ENCODE results near the gene PRPSAP2.
"Not testable (repeated sequence)": the region's sequence is repeated elsewhere in the genome, so short reads cannot be mapped to it uniquely, and the experiment has no call there.

The PRPSAP2 gene

GRCh38 chr17:18950346-18950745 lies 92.4 kb downstream of the PRPSAP2 start:
- Mint-ChIP-seq H3K27ac (no peak overlapping the region), H3K9me3 (no peaks in the 10 kb centered on the region), H3K4me1 (peaks cover 25% of the 10 kb centered on the region), H3K4me3 (no peak overlapping the region), H3K27me3 (no peaks in the 10 kb centered on the region)
- ATAC-seq (no peak), DNase-seq (no peak)

GRCh38 chr17:18950944-18951905 lies 93.3 kb downstream of the PRPSAP2 start:
- ATAC-seq (no peak), DNase-seq (no peak)
- Mint-ChIP-seq H3K27ac (no peak overlapping the region), H3K4me3 (no peak overlapping the region), H3K4me1 (peaks cover 28% of the 10 kb centered on the region), H3K27me3 (no peaks in the 10 kb centered on the region), H3K9me3 (no peaks in the 10 kb centered on the region)

DNA sequence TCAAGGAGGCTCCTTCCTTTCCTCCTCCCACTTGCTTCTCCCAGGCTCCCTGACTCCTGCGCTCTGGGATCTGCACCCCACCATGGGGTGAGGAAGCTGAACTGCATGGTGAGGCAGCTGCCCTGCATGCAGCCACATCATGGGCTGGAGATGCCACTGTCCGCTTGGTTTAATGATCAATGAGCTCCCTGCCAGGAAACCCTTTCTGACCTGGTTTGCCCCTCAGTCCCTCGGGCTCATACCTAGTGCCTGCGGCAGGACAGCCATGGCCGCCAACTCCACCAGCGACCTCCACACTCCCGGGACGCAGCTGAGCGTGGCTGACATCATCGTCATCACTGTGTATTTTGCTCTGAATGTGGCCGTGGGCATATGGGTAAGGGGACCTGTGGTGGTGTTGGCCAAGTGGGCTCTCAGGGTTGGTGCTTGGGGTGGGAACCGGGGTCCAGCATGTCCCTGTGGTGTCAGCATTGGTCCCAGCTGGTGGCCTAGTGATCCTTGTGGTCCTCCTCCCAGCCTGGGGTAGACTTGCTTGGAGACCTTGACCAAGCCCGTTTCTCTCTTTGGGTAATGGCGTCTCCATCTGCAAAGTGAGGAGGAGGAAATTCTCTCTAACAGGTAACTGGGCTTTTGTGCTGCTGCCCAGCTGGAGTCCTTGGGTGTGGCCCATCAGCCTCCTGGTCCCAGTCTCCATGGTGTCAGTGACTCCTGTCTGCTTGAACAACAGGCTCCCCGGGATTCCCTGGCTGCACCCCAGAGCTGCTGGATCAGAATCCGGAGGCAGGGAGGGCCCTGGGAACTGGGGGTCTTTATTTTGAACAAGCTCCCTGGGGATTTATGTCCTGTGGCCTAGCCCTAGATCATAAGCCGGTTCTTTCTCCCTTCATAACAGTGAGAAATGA lies 94.3 kb downstream of the PRPSAP2 start, which contains the start of gene SLC5A10:
TSS of gene SLC5A10 (plus strand) at position 225 of the 902 bp plus-strand sequence. CDS start at position 266, 41 bp downstream.
- no peak within 1 kb of the TSS for H3K4me3 Mint-ChIP-seq
- peaks cover 21% of the 10 kb centered on the region for H3K4me1 Mint-ChIP-seq
- no peaks in the 10 kb centered on the region for H3K27me3 Mint-ChIP-seq
- H3K9me3 Mint-ChIP-seq = no peaks in the 10 kb centered on the region
- DNase-seq (no peak), ATAC-seq (no peak)
- no peak within 1 kb of the TSS for H3K27ac Mint-ChIP-seq

- Mint-ChIP-seq H3K4me3 (no peak overlapping the region), H3K4me1 (peaks cover 21% of the 10 kb centered on the region), H3K27ac (peak overlapping the region in 1 of 2 donors; percentile 71), H3K9me3 (no peaks in the 10 kb centered on the region), H3K27me3 (no peaks in the 10 kb centered on the region)
- ATAC-seq (no peak), DNase-seq (no peak)
Observed at GRCh38 chr17:18953231-18953728, 95.3 kb downstream of the PRPSAP2 start.

DNA sequence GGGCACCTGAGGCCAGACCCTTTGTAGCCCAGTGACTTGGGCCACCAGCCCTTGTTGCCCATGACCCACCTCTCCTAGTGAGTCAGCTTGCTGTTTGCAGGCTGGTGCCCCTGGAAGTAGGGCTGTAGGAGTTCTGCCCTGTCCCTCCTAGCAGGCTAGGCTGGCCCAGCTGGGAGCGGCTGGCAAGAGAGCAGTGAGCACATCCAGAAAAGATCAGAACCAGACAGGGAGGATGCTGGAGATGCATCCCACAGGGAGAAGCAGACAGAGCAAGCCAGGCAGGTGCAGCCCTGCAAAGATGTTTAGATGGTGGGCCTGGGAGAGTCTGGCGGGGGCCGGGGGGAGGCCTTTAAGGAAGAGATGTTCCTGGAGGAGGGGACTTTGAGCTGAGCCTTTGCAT lies 96.4 kb downstream of the PRPSAP2 start:
- peaks cover 30% of the 10 kb centered on the region for H3K4me1 Mint-ChIP-seq
- H3K4me3 Mint-ChIP-seq = no peak overlapping the region
- H3K27me3 Mint-ChIP-seq = no peaks in the 10 kb centered on the region
- peak overlapping the region in 1 of 2 donors; percentile 4 for H3K27ac Mint-ChIP-seq
- DNase-seq (no peak), ATAC-seq (no peak)
- H3K9me3 Mint-ChIP-seq = no peaks in the 10 kb centered on the region

DNA sequence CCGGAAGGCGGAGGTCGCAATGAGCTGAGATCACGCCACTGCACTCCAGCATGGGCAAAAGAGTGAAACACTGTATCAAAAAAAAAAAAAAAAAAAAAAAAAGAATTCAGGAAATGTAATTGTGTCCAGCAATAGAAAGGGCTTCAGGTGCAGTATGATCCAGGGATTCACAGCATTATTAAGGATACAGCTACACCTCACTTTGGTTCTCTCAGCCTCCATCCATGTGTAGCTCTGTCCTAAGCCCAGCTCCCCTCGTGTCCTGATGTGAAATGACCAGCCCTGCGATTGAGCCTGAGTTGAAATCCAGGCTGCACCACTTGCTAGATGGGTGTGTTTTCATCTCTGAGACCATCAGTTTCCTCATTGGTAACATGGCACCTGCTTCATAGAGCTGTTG lies 97.1 kb downstream of the PRPSAP2 start:
- Mint-ChIP-seq H3K27ac (peak overlapping the region in 1 of 2 donors; percentile 85), H3K4me1 (peaks cover 30% of the 10 kb centered on the region), H3K27me3 (no peaks in the 10 kb centered on the region), H3K9me3 (no peaks in the 10 kb centered on the region), H3K4me3 (peak overlapping the region; percentile 63 to 66)
- DNase-seq (no peak), ATAC-seq (no peak)

DNA sequence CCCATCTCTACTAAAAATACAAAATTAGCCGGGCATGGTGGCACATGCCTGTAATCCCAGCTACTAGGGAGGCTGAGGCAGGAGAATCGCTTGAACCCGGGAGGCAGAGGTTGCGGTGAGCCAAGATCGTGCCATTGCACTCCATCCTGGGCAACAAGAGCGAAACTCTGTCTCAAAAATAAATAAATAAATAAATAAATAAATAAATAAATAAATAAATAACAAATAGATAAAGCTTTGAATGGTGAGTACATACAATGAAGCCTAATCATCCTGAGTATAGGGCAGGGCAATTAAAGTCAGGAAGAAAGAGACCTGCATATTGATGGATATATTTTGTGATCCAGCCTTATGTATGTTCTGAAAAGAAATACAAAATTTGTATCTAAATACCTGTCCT lies 98.1 kb downstream of the PRPSAP2 start:
- H3K27ac Mint-ChIP-seq, H3K9me3 Mint-ChIP-seq, H3K27me3 Mint-ChIP-seq, DNase-seq, H3K4me3 Mint-ChIP-seq, ATAC-seq: not testable (repeated sequence)
- H3K4me1 Mint-ChIP-seq = peaks cover 37% of the 10 kb centered on the region

DNA sequence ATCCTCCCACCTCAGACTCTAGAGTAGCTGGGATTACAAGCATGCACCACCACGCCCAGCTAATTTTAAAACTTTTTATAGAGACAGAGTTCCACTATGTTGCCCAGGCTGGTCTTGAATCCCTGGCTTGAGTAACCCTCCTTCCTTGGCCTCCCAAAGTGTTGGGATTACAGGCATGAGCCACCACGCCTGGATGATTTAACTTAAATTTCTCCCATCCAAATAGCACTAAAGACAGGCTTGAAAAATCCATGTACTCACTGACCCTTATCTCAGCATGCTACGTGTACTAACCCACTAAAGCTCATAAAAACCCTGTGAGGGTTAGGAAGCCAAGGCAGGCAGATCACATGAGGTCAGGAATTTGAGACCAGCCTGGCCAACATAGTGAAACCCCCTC lies 98.7 kb downstream of the PRPSAP2 start:
- no peak for DNase-seq
- no peaks in the 10 kb centered on the region for H3K9me3 Mint-ChIP-seq
- no peak overlapping the region for H3K27ac Mint-ChIP-seq
- peaks cover 42% of the 10 kb centered on the region for H3K4me1 Mint-ChIP-seq
- no peak overlapping the region for H3K4me3 Mint-ChIP-seq
- ATAC-seq = no peak
- no peaks in the 10 kb centered on the region for H3K27me3 Mint-ChIP-seq

DNA sequence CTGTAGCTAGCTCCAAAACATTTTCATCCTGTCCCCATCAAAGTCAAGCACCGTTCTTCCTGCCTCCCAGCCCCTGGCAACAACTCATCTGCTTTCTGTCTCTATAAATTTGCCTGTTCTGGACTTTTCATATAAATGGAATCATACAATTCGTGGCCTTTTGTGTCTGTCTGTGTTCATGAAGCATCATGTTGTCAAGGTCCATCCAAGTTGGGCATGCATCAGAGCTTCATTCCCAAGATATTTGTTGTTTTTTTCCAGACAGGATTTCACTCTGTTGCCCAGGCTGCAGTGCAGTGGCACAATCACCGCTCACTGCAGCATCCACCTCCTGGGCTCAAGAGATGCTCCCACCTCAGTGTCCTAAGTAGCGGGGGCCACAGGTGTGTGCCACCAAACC lies 99.9 kb downstream of the PRPSAP2 start:
- Mint-ChIP-seq H3K27ac (no peak overlapping the region), H3K4me3 (no peak overlapping the region), H3K4me1 (peaks cover 53% of the 10 kb centered on the region), H3K9me3 (no peaks in the 10 kb centered on the region), H3K27me3 (no peaks in the 10 kb centered on the region)
- no peak for ATAC-seq
- no peak for DNase-seq

GRCh38 chr17:18958611-18959010 lies 100.7 kb downstream of the PRPSAP2 start:
- Mint-ChIP-seq H3K9me3 (no peaks in the 10 kb centered on the region), H3K4me1 (peaks cover 57% of the 10 kb centered on the region), H3K27me3 (no peaks in the 10 kb centered on the region), H3K4me3 (no peak overlapping the region), H3K27ac (no peak overlapping the region)
- ATAC-seq (no peak), DNase-seq (no peak)

DNA sequence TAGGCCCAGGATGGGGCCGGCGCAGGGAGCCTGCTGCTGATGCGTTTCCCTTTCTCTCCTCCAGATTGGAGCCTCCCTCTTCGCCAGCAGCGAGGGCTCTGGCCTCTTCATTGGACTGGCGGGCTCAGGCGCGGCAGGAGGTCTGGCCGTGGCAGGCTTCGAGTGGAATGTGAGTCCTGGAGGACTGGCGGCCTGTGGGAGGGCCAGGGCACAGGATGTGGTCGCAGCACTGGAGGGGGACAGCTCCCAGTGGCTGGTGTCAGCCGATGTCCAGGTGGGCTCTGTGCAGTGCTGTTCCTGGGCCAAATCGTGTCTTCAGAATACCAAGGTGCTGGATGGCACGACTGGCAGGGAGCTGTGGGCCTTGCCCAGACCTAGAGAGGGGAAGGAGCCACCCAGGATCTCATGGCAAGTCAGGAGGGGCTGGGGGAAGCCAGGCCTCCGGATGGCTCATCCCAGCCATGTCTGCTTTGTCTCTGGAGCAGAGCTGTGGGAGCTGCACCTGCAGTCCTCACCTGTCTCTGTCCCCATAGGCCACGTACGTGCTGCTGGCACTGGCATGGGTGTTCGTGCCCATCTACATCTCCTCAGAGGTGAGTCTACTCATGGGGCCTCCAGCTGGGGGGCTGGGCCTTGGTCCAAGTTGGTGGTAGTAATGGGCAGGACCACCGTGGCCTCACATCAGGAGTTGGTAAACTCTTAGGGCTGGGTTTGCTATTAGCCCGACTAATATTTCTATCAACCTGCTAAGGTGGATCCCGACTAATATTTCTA lies 101.3 kb downstream of the PRPSAP2 start:
- H3K27me3 Mint-ChIP-seq = no peaks in the 10 kb centered on the region
- ATAC-seq (no peak), DNase-seq (no peak)
- peaks cover 52% of the 10 kb centered on the region for H3K4me1 Mint-ChIP-seq
- peak overlapping the region in 1 of 2 donors; percentile 89 for H3K27ac Mint-ChIP-seq
- no peak overlapping the region for H3K4me3 Mint-ChIP-seq
- no peaks in the 10 kb centered on the region for H3K9me3 Mint-ChIP-seq

DNA sequence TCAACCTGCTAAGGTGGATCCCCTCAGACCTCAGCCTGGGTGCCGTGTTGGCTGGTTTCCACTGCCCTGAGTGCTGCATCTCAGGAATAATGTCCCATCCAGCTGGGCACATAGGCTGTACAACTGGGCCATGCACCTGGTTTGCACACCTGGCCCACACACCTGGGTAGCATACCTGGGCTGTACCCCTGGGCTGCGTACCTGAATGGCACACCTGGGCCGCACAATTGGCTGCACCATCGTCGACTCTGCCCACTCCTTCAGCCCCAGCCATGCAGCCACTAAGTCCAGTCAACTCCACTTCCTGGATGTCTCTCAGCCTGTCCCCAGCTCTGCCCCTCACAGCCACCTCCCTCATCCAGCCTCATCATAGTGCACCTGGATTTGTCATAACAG lies 101.9 kb downstream of the PRPSAP2 start:
- DNase-seq (no peak), ATAC-seq (no peak)
- Mint-ChIP-seq H3K27ac (no peak overlapping the region), H3K27me3 (no peaks in the 10 kb centered on the region), H3K4me1 (peaks cover 46% of the 10 kb centered on the region), H3K9me3 (no peaks in the 10 kb centered on the region), H3K4me3 (no peak overlapping the region)

DNA sequence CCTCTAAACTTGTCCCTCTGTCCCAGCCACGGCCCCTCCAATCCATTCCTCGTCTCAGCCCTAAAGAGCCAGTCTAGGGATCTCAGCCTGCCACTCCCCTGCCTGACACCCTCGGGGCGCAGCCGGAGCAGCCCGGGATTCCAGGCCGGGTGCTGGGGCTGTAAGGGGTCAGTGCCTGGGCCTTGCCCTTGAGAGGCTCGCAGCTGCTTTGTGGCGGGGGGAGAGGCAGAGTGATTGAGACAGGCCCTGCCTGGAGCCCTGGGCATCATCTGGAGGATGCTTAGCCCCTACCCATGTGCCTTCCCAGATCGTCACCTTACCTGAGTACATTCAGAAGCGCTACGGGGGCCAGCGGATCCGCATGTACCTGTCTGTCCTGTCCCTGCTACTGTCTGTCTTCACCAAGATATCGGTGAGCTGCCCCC lies 102.3 kb downstream of the PRPSAP2 start:
- no peak overlapping the region for H3K27ac Mint-ChIP-seq
- DNase-seq (no peak), ATAC-seq (no peak)
- no peak overlapping the region for H3K4me3 Mint-ChIP-seq
- H3K27me3 Mint-ChIP-seq = no peaks in the 10 kb centered on the region
- H3K9me3 Mint-ChIP-seq = no peaks in the 10 kb centered on the region
- H3K4me1 Mint-ChIP-seq = peaks cover 42% of the 10 kb centered on the region

DNA sequence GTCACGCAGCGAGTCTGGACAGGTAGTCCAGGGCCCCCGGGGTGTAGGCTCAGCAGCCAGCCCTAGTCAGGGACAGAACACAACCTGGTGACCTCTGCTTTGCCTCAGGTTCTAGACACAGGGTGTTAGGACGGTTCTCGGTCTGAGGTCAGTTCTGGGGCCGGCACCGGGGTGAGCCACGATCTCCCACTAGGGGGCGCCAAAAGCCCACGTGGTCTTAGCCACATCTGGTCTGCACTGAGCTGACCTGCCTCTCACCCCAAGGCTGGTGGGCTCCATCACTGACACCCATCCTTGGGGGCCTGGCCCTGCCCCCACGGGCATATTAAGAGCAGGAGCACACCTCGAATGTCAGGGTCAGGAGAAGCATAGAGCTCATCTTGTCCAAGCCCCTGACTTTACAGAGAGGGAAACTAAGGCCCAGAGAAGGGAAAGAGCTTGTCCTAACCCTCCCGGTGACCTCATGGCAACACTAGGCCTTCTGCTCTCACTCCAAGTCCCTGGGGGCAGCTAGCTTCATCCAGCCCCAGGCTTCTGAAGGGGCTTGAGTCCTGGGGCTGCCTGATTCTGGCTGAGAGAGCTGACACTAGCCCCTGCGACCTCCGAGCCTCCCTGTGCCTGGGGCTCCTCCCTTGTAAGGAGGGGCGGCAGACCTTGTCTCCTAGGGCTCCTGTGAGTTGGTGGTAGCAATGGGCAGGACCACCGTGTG lies 103.0 kb downstream of the PRPSAP2 start:
- ATAC-seq = peak; percentile 92
- H3K27ac Mint-ChIP-seq = no peak overlapping the region
- no peak overlapping the region for H3K4me3 Mint-ChIP-seq
- H3K4me1 Mint-ChIP-seq = peaks cover 36% of the 10 kb centered on the region
- DNase-seq = peak; percentile 80
- no peaks in the 10 kb centered on the region for H3K27me3 Mint-ChIP-seq
- no peaks in the 10 kb centered on the region for H3K9me3 Mint-ChIP-seq

Data from stimulated activated naive CD8-positive, alpha-beta T cell treated with anti-CD3 and anti-CD28 coated beads, Interleukin-15, amount 100 ng/mL, for 72 hours (primary cell).